Bronchial epithelial cell (primary cell): ENCODE results near the gene ADAMTS7. TPM values are rescaled to one million over a fixed set of nuclear protein-coding genes. Genes with fewer than 3 reads are reported as not detected.
"Not testable (repeated sequence)": the region's sequence is repeated elsewhere in the genome, so short reads cannot be mapped to it uniquely, and the experiment has no call there.

Experiments used
- DNase-seq: peaks from one replicate; pipeline ENCODE4 v3.0.0-alpha.2; 2010; ENCODE audit warnings: low read depth
- FAIRE-seq: peaks from 2 replicates; lab custom pipeline; 2011; peaks lifted over from hg19 to GRCh38; lab: Jason Lieb, UNC
- H3K27me3 ChIP-seq: 2 replicates; pipeline ENCODE4 v1.5.1; 2011; ENCODE audit warnings: low read length; ENCODE audit not compliant: control insufficient read depth, insufficient read depth
- H3K36me3 ChIP-seq: 2 replicates; pipeline ENCODE4 v1.5.1; 2011; ENCODE audit warnings: low read length; ENCODE audit not compliant: control insufficient read depth, insufficient read depth
- H3K4me3 ChIP-seq: 2 replicates; pipeline ENCODE4 v1.5.1; 2011; ENCODE audit warnings: mild to moderate bottlenecking, low read depth, low read length, control low read depth
- CTCF ChIP-seq: IDR thresholded peaks from 2 replicates; pipeline ENCODE4 v1.5.1; 2011; ENCODE audit warnings: mild to moderate bottlenecking, moderate library complexity, low read length, control low read depth, inconsistent platforms; ENCODE audit not compliant: insufficient read depth, severe bottlenecking
- total RNA-seq: library from RNA; depleted of rRNA; stranded (reverse); fragments of >200 nt; gene quantifications from 2 replicates; pipeline ENCODE4 v1.2.1, GENCODE V29; 2014

The ADAMTS7 gene
- total RNA-seq, 1 donor from 2014 or later: 0.53 TPM

GRCh38 chr15:78740904-78741274, 70.4 kb downstream of the ADAMTS7 start:
- FAIRE-seq: no peak
- no peaks in the 10 kb centered on the region for H3K36me3 ChIP-seq
- no peak for DNase-seq
- TF ChIP-seq CTCF: no peak
- H3K27me3 ChIP-seq: no peaks in the 10 kb centered on the region
- H3K4me3 ChIP-seq: no peak overlapping the region

GRCh38 chr15:78739996-78740903, 71.0 kb downstream of the ADAMTS7 start:
- TF ChIP-seq CTCF: peak; percentile 74
- H3K36me3 ChIP-seq: no peaks in the 10 kb centered on the region
- FAIRE-seq: no peak
- no peaks in the 10 kb centered on the region for H3K27me3 ChIP-seq
- DNase-seq: peak; percentile 40
- no peak overlapping the region for H3K4me3 ChIP-seq

- no peaks in the 10 kb centered on the region for H3K27me3 ChIP-seq
- DNase-seq: no peak
- H3K4me3 ChIP-seq: no peak overlapping the region
- no peak for FAIRE-seq
- TF ChIP-seq CTCF: no peak
- no peaks in the 10 kb centered on the region for H3K36me3 ChIP-seq
Observed at GRCh38 chr15:78739206-78739605, 72.1 kb downstream of the ADAMTS7 start.

GRCh38 chr15:78737931-78738558, 73.2 kb downstream of the ADAMTS7 start:
- FAIRE-seq, H3K4me3 ChIP-seq, H3K27me3 ChIP-seq, H3K36me3 ChIP-seq: not testable (repeated sequence)
- TF ChIP-seq CTCF: peak; percentile 76
- DNase-seq: peak; percentile 41

- TF ChIP-seq CTCF: no peak
- no peak for FAIRE-seq
- Histone ChIP-seq H3K27me3 (no peaks in the 10 kb centered on the region), H3K36me3 (no peaks in the 10 kb centered on the region), H3K4me3 (no peak overlapping the region)
- DNase-seq: no peak
Observed at GRCh38 chr15:78737187-78737820, 74.0 kb downstream of the ADAMTS7 start.

- H3K4me3 ChIP-seq, FAIRE-seq, H3K36me3 ChIP-seq, DNase-seq, H3K27me3 ChIP-seq: not testable (repeated sequence)
Observed at GRCh38 chr15:78736286-78736685, 75.0 kb downstream of the ADAMTS7 start.
